Ammon's horn (tissue), 1 donor: Measurements from ENCODE around the gene CCRL2.
"Not testable (repeated sequence)": the region's sequence is repeated elsewhere in the genome, so short reads cannot be mapped to it uniquely, and the experiment has no call there.

Experiments
- DNase-seq: peaks from one replicate; pipeline ENCODE4 v3.0.0-alpha.2; 2016; ENCODE audit warnings: low spot score

Gene CCRL2

GRCh38 chr3:46405301-46406019, 1.6 kb upstream of the CCRL2 start:
- DNase-seq = no peak

- no peak for DNase-seq
These were observed 644 bp upstream of the CCRL2 start for GRCh38 chr3:46406443-46406787.

- peak; percentile 34 for DNase-seq
These were observed 911 bp downstream of the CCRL2 start for GRCh38 chr3:46407970-46408369.

- no peak for DNase-seq
These were observed 1.8 kb downstream of the CCRL2 start for GRCh38 chr3:46408853-46409252.

GRCh38 chr3:46409739-46410489, 2.9 kb downstream of the CCRL2 start:
- DNase-seq = peak; percentile 58

GRCh38 chr3:46410669-46411068, 3.6 kb downstream of the CCRL2 start:
- DNase-seq = no peak

GRCh38 chr3:46411271-46411670, 4.2 kb downstream of the CCRL2 start:
- no peak for DNase-seq

- no peak for DNase-seq
These were observed 5.8 kb downstream of the CCRL2 start for GRCh38 chr3:46412786-46413298.

- DNase-seq = no peak
These were observed 6.9 kb downstream of the CCRL2 start for GRCh38 chr3:46413951-46414350.

- no peak for DNase-seq
These were observed 7.7 kb downstream of the CCRL2 start for GRCh38 chr3:46414739-46415138.

- DNase-seq = no peak
These were observed 9.2 kb downstream of the CCRL2 start for GRCh38 chr3:46416125-46416810.

GRCh38 chr3:46416811-46417510, 9.9 kb downstream of the CCRL2 start:
- no peak for DNase-seq

GRCh38 chr3:46417841-46418611, 11.0 kb downstream of the CCRL2 start:
- no peak for DNase-seq

GRCh38 chr3:46419816-46420215, 12.8 kb downstream of the CCRL2 start:
- no peak for DNase-seq

- DNase-seq = no peak
These were observed 13.9 kb downstream of the CCRL2 start for GRCh38 chr3:46420931-46421330.

GRCh38 chr3:46422617-46423016, 15.6 kb downstream of the CCRL2 start:
- no peak for DNase-seq

GRCh38 chr3:46423588-46423987, 16.5 kb downstream of the CCRL2 start:
- peak; percentile 53 for DNase-seq

- not testable (repeated sequence) for DNase-seq
These were observed 19.4 kb downstream of the CCRL2 start for GRCh38 chr3:46426476-46426875.

GRCh38 chr3:46427404-46427803, 20.3 kb downstream of the CCRL2 start:
- not testable (repeated sequence) for DNase-seq

- no peak for DNase-seq
These were observed 21.1 kb downstream of the CCRL2 start for GRCh38 chr3:46427916-46428833.
